Measurements from ENCODE around the gene ATOSB. TPM values are rescaled to one million over a fixed set of nuclear protein-coding genes. Genes with fewer than 3 reads are reported as not detected.

ATOSB gene
- total and polyA plus RNA-seq, 2 experiments from 2014 or later: 2.3 to 6.1 TPM

GRCh38 chr9:35108461-35108860 lies 7.2 kb downstream of the ATOSB start:
- Histone ChIP-seq H3K4me1 (ENCODE audit: insufficient read depth) (peaks cover 11% of the 10 kb centered on the region), H3K36me3 (ENCODE audit: insufficient read depth) (no peaks in the 10 kb centered on the region), H2AFZ (no peak overlapping the region), H3K4me2 (no peak overlapping the region), H4K20me1 (replicated peaks; ENCODE audit: insufficient read depth) (no peaks in the 10 kb centered on the region), H3K27me3 (ENCODE audit: insufficient read depth) (no peaks in the 10 kb centered on the region), H3K27ac (ENCODE audit: low read depth) (no peak overlapping the region), H3K79me2 (replicated peaks; ENCODE audit: insufficient read depth) (peaks cover 16% of the 10 kb centered on the region; the same call in 1 of the 2 replicates), H3K9me2 (ENCODE audit: insufficient read depth) (no peaks in the 10 kb centered on the region), H3K4me3 (no peak overlapping the region), H3F3A (replicated peaks; ENCODE audit: low read depth) (peaks cover 10% of the 10 kb centered on the region)
- Mint-ChIP-seq H3K4me3 (no peak overlapping the region), H3K9me3 (no peaks in the 10 kb centered on the region), H3K27ac (no peak overlapping the region), H3K36me3 (ENCODE audit: low read depth) (peaks cover 6% of the 10 kb centered on the region; the same call in 1 of the 3 replicates), H3K27me3 (ENCODE audit: insufficient read depth, low read depth, poor library complexity) (peaks cover 13% of the 10 kb centered on the region), H3K4me1 (peaks cover 23% of the 10 kb centered on the region)
- TF ChIP-seq CREB1 (CRISPR knock-in tag; IDR thresholded peaks at IDR 0.05; ENCODE audit: low read depth): no peak
- ATAC-seq: no peak
- no peak for DNase-seq (ENCODE audit: low spot score)

- Histone ChIP-seq H3F3A (replicated peaks; ENCODE audit: low read depth) (peaks cover 10% of the 10 kb centered on the region), H3K27ac (ENCODE audit: low read depth) (no peak overlapping the region), H3K36me3 (ENCODE audit: insufficient read depth) (no peaks in the 10 kb centered on the region), H3K27me3 (ENCODE audit: insufficient read depth) (no peaks in the 10 kb centered on the region), H3K79me2 (replicated peaks; ENCODE audit: insufficient read depth) (peaks cover 10% of the 10 kb centered on the region; the same call in 1 of the 2 replicates), H4K20me1 (replicated peaks; ENCODE audit: insufficient read depth) (no peaks in the 10 kb centered on the region), H2AFZ (no peak overlapping the region), H3K4me3 (no peak overlapping the region), H3K4me2 (no peak overlapping the region), H3K9me2 (ENCODE audit: insufficient read depth) (no peaks in the 10 kb centered on the region), H3K4me1 (ENCODE audit: insufficient read depth) (peaks cover 11% of the 10 kb centered on the region)
- peaks cover 10% of the 10 kb centered on the region; the same call in 1 of the 3 replicates for H3K36me3 Mint-ChIP-seq (ENCODE audit: low read depth)
- no peak for TF ChIP-seq EZH2 (IDR thresholded peaks at IDR 0.05; ENCODE audit: low read depth, unreplicated experiment)
- TF ChIP-seq REST (IDR thresholded peaks at IDR 0.05; ENCODE audit: unreplicated experiment): no peak
- no peak for TF ChIP-seq NANOG (IDR thresholded peaks at IDR 0.05; ENCODE audit: borderline replicate concordance)
- TF ChIP-seq ZNF331 (CRISPR knock-in tag; IDR thresholded peaks at IDR 0.05; ENCODE audit: low read depth): no peak
- TF ChIP-seq ZNF114 (CRISPR knock-in tag; IDR thresholded peaks at IDR 0.05): no peak
- TF ChIP-seq ETS1 (IDR thresholded peaks at IDR 0.05): no peak
- no peak for TF ChIP-seq CREB1 (CRISPR knock-in tag; IDR thresholded peaks at IDR 0.05; ENCODE audit: low read depth)
- no peak for DNase-seq (ENCODE audit: low spot score)
- no peak for ATAC-seq
- peaks cover 23% of the 10 kb centered on the region for H3K4me1 Mint-ChIP-seq
- no peaks in the 10 kb centered on the region for H3K9me3 Mint-ChIP-seq
- no peak overlapping the region for H3K27ac Mint-ChIP-seq
- H3K27me3 Mint-ChIP-seq (ENCODE audit: insufficient read depth, low read depth, poor library complexity): peaks cover 20% of the 10 kb centered on the region
- H3K4me3 Mint-ChIP-seq: no peak overlapping the region
Measured at GRCh38 chr9:35107297-35108290, 8.1 kb downstream of the ATOSB start.

Data from GM23338 (cell line).